IPS-NIHi7 (cell line): Measurements from ENCODE around the gene TOP2A.

Experiments
- DNase-seq: peaks from one replicate; pipeline ENCODE4 v3.0.0; 2012; ENCODE audit warnings: mixed read lengths; ENCODE audit errors: extremely low spot score

TOP2A gene

GRCh38 chr17:40358323-40359038, 59.2 kb downstream of the TOP2A start:
- peak; percentile 91 for DNase-seq

GRCh38 chr17:40356990-40357881, 60.5 kb downstream of the TOP2A start:
- DNase-seq = no peak

- no peak for DNase-seq
Measured at GRCh38 chr17:40355804-40356758, 61.6 kb downstream of the TOP2A start.

GRCh38 chr17:40355123-40355803, 62.4 kb downstream of the TOP2A start:
- DNase-seq = peak; percentile 90

- DNase-seq = no peak
Measured at GRCh38 chr17:40354221-40355122, 63.2 kb downstream of the TOP2A start.

GRCh38 chr17:40352779-40353394, 64.8 kb downstream of the TOP2A start:
- no peak for DNase-seq

- no peak for DNase-seq
Measured at GRCh38 chr17:40352237-40352778, 65.4 kb downstream of the TOP2A start.

- DNase-seq = no peak
Measured at GRCh38 chr17:40351359-40352236, 66.1 kb downstream of the TOP2A start.

- DNase-seq = no peak
Measured at GRCh38 chr17:40350689-40351358, 66.9 kb downstream of the TOP2A start.

- no peak for DNase-seq
Measured at GRCh38 chr17:40349895-40350688, 67.6 kb downstream of the TOP2A start.

GRCh38 chr17:40349477-40349894, 68.2 kb downstream of the TOP2A start:
- DNase-seq = no peak

GRCh38 chr17:40348562-40349476, 68.9 kb downstream of the TOP2A start:
- DNase-seq = no peak

GRCh38 chr17:40348136-40348504, 69.6 kb downstream of the TOP2A start:
- no peak for DNase-seq

GRCh38 chr17:40347319-40348135, 70.2 kb downstream of the TOP2A start:
- DNase-seq = no peak

- DNase-seq = no peak
Measured at GRCh38 chr17:40346765-40347158, 70.9 kb downstream of the TOP2A start.
